ENCODE results near the gene TRIM4.
"Not testable (repeated sequence)": the region's sequence is repeated elsewhere in the genome, so short reads cannot be mapped to it uniquely, and the experiment has no call there.

- TF ChIP-seq POLR2AphosphoS5 (IDR thresholded peaks at IDR 0.05; ENCODE audit: borderline replicate concordance, low read depth, low read length); EZH2 (IDR thresholded peaks at IDR 0.05); FOXP2 (optimal IDR thresholded peaks at IDR 0.05; ENCODE audit: control extremely low read depth, extremely low read length, insufficient read depth): not testable (repeated sequence)
Observed at GRCh38 chr7:99952649-99953048, 33.3 kb upstream of the TRIM4 start.
